ENCODE results near the gene GAREM1.

Gene GAREM1

DNA sequence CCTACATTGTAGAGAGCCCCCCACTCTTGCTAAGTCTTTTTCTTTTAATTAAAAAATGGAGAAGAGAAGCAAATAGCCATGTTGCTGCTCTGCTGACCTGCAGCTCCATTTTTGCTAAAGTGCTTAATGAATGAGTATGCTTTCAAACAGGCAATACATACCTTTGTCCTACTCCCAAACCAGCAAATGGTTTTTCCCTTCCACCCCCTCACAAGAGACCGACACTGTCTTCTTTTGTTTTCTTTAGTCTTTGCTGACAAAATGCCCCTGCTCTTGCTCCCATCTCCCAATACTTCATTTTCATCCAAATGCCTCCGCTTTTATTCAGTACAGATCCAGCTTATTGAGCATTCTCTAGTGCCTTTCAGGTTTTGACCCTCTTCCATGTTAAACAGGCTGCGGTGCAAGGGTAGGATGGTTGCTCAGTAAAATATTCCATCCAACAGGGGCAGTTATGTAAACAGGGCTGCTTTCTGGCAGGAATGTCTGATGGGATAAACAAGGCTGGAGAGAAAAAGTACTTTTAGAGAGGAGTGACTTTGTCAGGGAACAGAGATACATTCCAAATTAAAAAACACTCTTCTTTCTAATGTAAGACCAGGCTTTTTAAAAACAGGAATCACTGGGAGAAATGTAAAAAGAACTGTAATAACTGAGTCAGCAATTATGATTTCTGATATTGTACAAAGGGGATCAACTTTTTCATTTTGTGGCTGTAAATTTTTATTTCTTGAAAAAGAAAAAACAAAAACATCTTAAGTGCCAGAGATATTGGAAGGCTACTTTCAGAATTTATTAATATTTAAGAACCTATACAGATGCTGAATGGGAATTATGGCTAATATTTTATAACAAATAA, 144.0 kb downstream of the GAREM1 start:
- no peak overlapping the region for H3K27ac ChIP-seq
- TF ChIP-seq, protein P1, sequence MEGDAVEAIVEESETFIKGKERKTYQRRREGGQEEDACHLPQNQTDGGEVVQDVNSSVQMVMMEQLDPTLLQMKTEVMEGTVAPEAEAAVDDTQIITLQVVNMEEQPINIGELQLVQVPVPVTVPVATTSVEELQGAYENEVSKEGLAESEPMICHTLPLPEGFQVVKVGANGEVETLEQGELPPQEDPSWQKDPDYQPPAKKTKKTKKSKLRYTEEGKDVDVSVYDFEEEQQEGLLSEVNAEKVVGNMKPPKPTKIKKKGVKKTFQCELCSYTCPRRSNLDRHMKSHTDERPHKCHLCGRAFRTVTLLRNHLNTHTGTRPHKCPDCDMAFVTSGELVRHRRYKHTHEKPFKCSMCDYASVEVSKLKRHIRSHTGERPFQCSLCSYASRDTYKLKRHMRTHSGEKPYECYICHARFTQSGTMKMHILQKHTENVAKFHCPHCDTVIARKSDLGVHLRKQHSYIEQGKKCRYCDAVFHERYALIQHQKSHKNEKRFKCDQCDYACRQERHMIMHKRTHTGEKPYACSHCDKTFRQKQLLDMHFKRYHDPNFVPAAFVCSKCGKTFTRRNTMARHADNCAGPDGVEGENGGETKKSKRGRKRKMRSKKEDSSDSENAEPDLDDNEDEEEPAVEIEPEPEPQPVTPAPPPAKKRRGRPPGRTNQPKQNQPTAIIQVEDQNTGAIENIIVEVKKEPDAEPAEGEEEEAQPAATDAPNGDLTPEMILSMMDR (conservative IDR thresholded peaks at IDR 0.05), result no peak

DNA sequence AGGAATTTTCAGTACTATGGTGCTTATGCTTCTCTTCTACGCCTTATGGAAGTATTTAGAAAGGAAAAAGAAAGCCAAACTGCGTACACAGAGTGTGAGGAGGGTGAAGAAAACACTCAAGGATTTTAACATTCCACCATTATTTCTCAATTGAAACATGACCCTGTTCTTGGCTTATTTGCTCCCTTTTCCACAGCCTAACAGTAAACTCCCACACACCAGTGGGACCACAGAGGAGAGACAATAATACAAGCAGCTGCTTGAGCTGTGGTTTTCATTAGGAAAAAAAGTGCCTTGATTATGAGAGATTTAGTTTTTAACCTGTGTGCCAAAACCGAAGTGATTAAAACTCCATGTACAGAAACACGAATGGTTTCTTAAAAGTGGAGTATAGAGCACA, 146.5 kb downstream of the GAREM1 start:
- TF ChIP-seq, protein P1 (conservative IDR thresholded peaks at IDR 0.05), result no peak

DNA sequence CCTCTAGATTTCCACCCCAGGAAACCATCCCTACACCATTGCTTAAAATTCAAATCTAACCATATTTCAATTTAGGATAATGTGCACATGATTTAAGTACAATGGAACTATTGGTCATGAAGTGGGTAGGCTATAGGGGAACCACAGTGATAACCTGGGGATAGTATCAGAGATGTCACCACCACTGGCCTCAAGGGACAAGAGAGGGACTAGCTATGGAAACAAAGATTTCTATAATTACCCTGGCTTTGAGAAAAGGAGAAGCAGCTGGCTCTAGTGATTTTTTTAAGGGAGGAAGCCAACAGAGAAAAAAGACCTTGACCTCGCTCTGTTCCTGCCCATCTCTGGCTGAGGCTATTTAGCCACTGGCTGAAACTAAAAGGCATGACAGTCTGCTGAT, 148.9 kb downstream of the GAREM1 start:
- TF ChIP-seq, protein P1 (conservative IDR thresholded peaks at IDR 0.05), result no peak
- no peak overlapping the region for H3K27ac ChIP-seq

More for the DNA sequence above, 146.5 kb downstream of the GAREM1 start:
- no peak overlapping the region for H3K27ac ChIP-seq

DNA sequence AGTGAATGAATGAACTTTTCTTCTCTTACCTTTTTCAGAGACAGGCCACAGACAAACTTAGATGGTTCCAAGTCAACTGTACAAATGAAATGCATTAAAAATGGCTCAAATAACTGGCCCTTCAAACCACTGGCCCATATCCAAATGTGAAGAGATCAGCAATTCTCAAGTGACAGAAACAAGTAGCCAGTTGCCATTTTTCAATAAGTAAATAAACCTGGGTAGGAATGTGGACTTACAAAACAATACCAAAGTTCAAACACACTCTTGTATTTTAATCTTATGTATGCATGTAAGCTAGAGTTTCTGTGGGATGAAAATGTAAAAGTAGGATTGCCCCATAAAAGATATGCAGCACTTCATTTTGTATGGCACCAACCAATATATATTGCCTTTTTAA, 151.6 kb downstream of the GAREM1 start:
- TF ChIP-seq, protein P1 (conservative IDR thresholded peaks at IDR 0.05), result no peak
- H3K27ac ChIP-seq, result no peak overlapping the region

DNA sequence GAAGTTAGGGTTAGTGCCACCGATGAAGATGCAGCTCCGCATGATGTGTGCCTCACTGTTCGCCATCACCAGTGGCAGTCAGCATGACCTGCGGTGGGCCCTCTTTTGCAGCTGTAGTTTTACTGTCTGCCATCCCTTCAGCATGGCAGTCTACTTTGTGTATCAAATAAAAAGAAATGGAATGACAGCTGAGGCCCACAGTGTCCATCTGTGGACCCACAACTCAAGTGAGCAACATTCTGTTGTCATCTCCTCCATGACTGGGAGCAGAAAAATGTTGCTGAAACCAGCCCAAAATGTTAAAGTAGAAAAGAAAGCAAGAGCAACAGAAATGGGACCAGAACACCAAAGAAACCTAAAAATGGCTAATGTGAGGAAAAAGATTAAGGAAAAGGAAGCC, 152.1 kb downstream of the GAREM1 start:
- TF ChIP-seq, protein P1 (conservative IDR thresholded peaks at IDR 0.05), result no peak
- H3K27ac ChIP-seq, result no peak overlapping the region

DNA sequence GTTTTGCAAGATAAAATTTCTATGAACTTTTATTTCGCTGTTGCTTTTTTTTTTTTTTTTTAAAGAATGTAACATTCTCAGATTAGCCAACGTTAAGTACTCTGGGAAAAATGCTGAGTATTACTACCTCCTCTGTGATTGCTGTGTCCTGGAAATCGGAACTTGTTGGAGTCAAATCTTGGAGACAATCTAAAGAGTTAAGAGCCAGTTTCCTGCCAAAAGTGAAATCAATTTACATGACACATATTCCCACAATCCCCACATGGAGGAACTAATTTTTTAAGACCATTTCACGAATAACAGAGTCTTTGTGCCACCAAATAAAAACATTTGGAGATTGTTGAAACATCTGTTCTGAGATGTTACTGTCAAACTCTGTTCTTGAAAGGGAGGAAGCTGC, 153.0 kb downstream of the GAREM1 start:
- no peak overlapping the region for H3K27ac ChIP-seq
- TF ChIP-seq, protein P1 (conservative IDR thresholded peaks at IDR 0.05), result no peak

DNA sequence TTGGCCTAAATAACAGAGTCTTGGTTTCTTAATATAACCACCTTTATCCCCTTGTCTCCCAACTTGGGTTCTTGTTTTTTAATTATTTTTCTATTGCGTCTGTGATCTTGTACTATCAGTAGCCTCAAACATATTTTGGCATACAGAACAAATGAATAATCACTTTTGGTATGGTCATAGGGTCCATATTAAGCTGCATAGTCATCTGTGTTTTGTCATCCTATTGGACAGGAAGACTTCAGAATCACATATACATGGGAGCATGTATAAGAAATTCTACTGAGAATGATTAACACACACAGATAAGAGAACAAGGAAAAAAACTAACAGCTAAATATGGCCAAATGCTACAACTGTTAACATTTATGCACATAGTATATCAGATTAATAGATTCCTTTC, 154.8 kb downstream of the GAREM1 start:
- TF ChIP-seq, protein P1 (conservative IDR thresholded peaks at IDR 0.05), result no peak
- no peak overlapping the region for H3K27ac ChIP-seq
